Stimulated activated CD8-positive, alpha-beta memory T cell treated with anti-CD3 and anti-CD28 coated beads, Interleukin-2, amount 100 ng/mL, for 48 hours (primary cell): ENCODE data around the gene MMP15.
"Not testable (repeated sequence)": the region's sequence is repeated elsewhere in the genome, so short reads cannot be mapped to it uniquely, and the experiment has no call there.

ENCODE experiments used
- DNase-seq, 2 donors: peaks; one replicate each; pipeline ENCODE4 v3.0.0-alpha.2; 2020; ENCODE audit warnings: low read depth in 2 of 2

MMP15 gene

GRCh38 chr16:58086381-58087208, 61.0 kb downstream of the MMP15 start:
- DNase-seq = no peak

- no peak for DNase-seq
Measured at GRCh38 chr16:58087209-58087913, 61.8 kb downstream of the MMP15 start.

GRCh38 chr16:58088091-58088490, 62.5 kb downstream of the MMP15 start:
- no peak for DNase-seq

GRCh38 chr16:58090396-58090795, 64.8 kb downstream of the MMP15 start:
- not testable (repeated sequence) for DNase-seq

GRCh38 chr16:58094026-58094425, 68.5 kb downstream of the MMP15 start:
- no peak for DNase-seq

GRCh38 chr16:58094791-58095574, 69.4 kb downstream of the MMP15 start:
- DNase-seq = no peak

- DNase-seq = not testable (repeated sequence)
Measured at GRCh38 chr16:58095575-58095960, 70.0 kb downstream of the MMP15 start.

- DNase-seq = no peak
Measured at GRCh38 chr16:58096249-58096648, 70.7 kb downstream of the MMP15 start.
